Natural killer cell (primary cell): Measurements from ENCODE around the gene ZFAND5. TPM values are rescaled to one million over a fixed set of nuclear protein-coding genes. Genes with fewer than 3 reads are reported as not detected.

Source experiments
- ATAC-seq, 3 donors: fragments of 150-1000 bp in 2 of 3; fragments of 200-7000 bp in 1 of 3; cut with Tn5 transposase; 1 replicate in 1 of 3; 2 replicates in 2 of 3; pipeline ENCODE4 v1.10.0; 2021; ENCODE audit warnings: mild to moderate bottlenecking in 2 of 3, moderate library complexity in 2 of 3
- DNase-seq, 2 donors: peaks; one replicate each; pipeline versions ENCODE4 v3.0.0 to v3.0.0-alpha.2; 2013 to 2021; ENCODE audit warnings: mixed read lengths in 1 of 2
- H3K27ac ChIP-seq: one replicate; pipeline ENCODE4 v1.5.1; 2013; ENCODE audit warnings: mild to moderate bottlenecking, low read length
- H3K27me3 ChIP-seq: one replicate; pipeline ENCODE4 v1.6.1; 2013; ENCODE audit warnings: low read length; ENCODE audit not compliant: control insufficient read depth, insufficient read depth
- H3K36me3 ChIP-seq: one replicate; pipeline ENCODE4 v1.6.1; 2013; ENCODE audit warnings: low read length; ENCODE audit not compliant: control insufficient read depth, insufficient read depth
- H3K4me1 ChIP-seq: one replicate; pipeline ENCODE4 v1.6.1; 2013; ENCODE audit warnings: low read length; ENCODE audit not compliant: control insufficient read depth, insufficient read depth
- H3K4me3 ChIP-seq: one replicate; pipeline ENCODE4 v1.5.1; 2013; ENCODE audit warnings: low read length
- H3K9me3 ChIP-seq: one replicate; pipeline ENCODE4 v1.6.1; 2013; ENCODE audit warnings: low read length; ENCODE audit not compliant: control insufficient read depth, insufficient read depth
- H3K27ac Mint-ChIP-seq, 2 donors: one replicate each; pipeline ENCODE4 v1.8.0; 2022; ENCODE audit warnings: mild to moderate bottlenecking in 2 of 2, mixed read lengths in 2 of 2, moderate library complexity in 1 of 2
- H3K27me3 Mint-ChIP-seq, 2 donors: one replicate each; pipeline ENCODE4 v1.8.0; 2022; ENCODE audit warnings: low read depth in 2 of 2, mixed read lengths in 2 of 2
- H3K36me3 Mint-ChIP-seq: one replicate; pipeline ENCODE4 v1.8.0; 2022; ENCODE audit warnings: mixed read lengths
- H3K4me1 Mint-ChIP-seq, 2 donors: one replicate each; pipeline ENCODE4 v1.8.0; 2022; ENCODE audit warnings: mixed read lengths in 2 of 2
- H3K4me3 Mint-ChIP-seq: one replicate; pipeline ENCODE4 v1.8.0; 2022; ENCODE audit warnings: mild to moderate bottlenecking, moderate library complexity, mixed read lengths
- H3K9me3 Mint-ChIP-seq, 2 donors: one replicate each; pipeline ENCODE4 v1.8.0; 2022; ENCODE audit warnings: mixed read lengths in 2 of 2
- WGBS: methylation state at CpG from one replicate; pipeline ENCODE4 v1.1.7; 2013; ENCODE audit warnings: missing lambda C conversion rate; ENCODE audit not compliant: insufficient coverage; 5-methylcytosine and 5-hydroxymethylcytosine counted together
- intact Hi-C: fragments of 100-400 bp; cut with micrococcal nuclease; formaldehyde crosslinking; loops from one replicate; pipeline ENCODE4 v1.14.2; 2022
- total RNA-seq, 4 donors: library from RNA; stranded (reverse); fragments of 120-200 nt in 1 of 4; gene quantifications; one replicate each; pipeline versions ENCODE4 v1.2.3 to v1.2.4, GENCODE V29; 2013 to 2022
- TF ChIP-seq, protein P1 (sequence below): fragments of 200-600 bp; IDR thresholded peaks from one replicate; pipeline ENCODE4 v1.8.0; 2022; ENCODE audit warnings: antibody characterized with exemption

ZFAND5 gene
- total RNA-seq, 3 donors from 2014 or later (not counting 1 experiment from before 2014, with no cell fraction given): 307 to 450 (median 318) TPM

DNA sequence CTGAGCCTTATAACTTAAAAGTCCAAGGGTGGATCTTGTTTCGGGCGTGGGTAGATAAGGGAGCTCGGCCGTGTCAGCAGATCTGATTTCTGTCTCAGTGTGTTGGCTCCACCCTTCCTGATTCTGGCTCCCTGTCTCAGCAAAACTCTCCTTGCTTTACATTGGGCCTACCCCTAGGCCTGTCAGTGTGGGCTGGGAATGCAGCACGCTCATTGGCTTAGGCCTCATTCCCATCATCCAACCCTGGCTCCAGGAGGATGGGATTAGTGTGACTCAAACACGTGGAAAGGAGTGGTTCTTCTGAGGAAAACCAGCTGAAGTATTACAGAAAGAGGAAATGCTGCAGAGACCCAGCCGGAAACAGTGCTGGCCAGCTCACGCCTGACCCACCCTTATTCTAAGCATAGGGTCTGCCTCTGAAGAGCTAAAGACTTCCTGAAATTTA is 59.9 kb downstream of the ZFAND5 start:
- Mint-ChIP-seq H3K4me1 (peaks cover 56 to 59% of the 10 kb centered on the region in 2 donors), H3K27me3 (no peaks in the 10 kb centered on the region), H3K4me3 (peak overlapping the region; percentile 87), H3K36me3 (no peaks in the 10 kb centered on the region), H3K27ac (peak overlapping the region; percentile 93), H3K9me3 (no peaks in the 10 kb centered on the region)
- WGBS: 10% methylated on average over 8 of the region's 8 CpGs
- Histone ChIP-seq H3K4me1 (peaks cover 55% of the 10 kb centered on the region), H3K36me3 (no peaks in the 10 kb centered on the region), H3K4me3 (peak overlapping the region; percentile 32), H3K27ac (peak overlapping the region; percentile 86), H3K27me3 (no peaks in the 10 kb centered on the region), H3K9me3 (no peaks in the 10 kb centered on the region)
- DNase-seq (peak; percentile 28 to 43), ATAC-seq (peak; percentile 70 to 91 (median 72))
- TF ChIP-seq, protein P1, sequence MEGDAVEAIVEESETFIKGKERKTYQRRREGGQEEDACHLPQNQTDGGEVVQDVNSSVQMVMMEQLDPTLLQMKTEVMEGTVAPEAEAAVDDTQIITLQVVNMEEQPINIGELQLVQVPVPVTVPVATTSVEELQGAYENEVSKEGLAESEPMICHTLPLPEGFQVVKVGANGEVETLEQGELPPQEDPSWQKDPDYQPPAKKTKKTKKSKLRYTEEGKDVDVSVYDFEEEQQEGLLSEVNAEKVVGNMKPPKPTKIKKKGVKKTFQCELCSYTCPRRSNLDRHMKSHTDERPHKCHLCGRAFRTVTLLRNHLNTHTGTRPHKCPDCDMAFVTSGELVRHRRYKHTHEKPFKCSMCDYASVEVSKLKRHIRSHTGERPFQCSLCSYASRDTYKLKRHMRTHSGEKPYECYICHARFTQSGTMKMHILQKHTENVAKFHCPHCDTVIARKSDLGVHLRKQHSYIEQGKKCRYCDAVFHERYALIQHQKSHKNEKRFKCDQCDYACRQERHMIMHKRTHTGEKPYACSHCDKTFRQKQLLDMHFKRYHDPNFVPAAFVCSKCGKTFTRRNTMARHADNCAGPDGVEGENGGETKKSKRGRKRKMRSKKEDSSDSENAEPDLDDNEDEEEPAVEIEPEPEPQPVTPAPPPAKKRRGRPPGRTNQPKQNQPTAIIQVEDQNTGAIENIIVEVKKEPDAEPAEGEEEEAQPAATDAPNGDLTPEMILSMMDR: no peak
- intact Hi-C loops: loop anchor here (5.0 to 10.0 kb wide), 2 partner anchors 57 to 850 kb away; partner anchors contain the start of gene ANXA1

DNA sequence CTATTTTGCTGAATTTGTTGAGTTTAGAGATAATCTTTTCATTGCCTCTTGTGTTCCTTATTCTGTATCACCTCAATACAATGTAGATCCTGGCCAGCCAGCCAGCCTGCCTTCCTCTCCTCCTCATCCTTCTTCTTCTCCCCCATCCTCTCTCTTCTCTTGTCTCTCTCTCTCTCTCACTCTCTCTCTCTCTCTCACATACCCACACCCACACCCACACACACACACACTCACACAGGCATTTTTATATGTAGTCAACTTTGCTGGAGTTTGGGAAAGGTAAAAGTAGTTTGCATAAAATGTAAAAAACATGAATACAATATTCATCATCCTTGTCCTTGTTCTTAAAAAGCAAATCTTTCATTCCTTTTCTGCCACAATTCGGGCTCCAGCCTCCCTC is 60.5 kb downstream of the ZFAND5 start:
- H3K36me3 Mint-ChIP-seq: no peaks in the 10 kb centered on the region
- TF ChIP-seq, protein P1: no peak
- H3K9me3 ChIP-seq: no peaks in the 10 kb centered on the region
- no peaks in the 10 kb centered on the region for H3K9me3 Mint-ChIP-seq
- WGBS: 37% methylated on average over 1 of the region's 1 CpG
- no peak for DNase-seq
- peak overlapping the region; percentile 86 for H3K27ac ChIP-seq
- no peak for ATAC-seq
- intact Hi-C loops: loop anchor here (10.0 kb wide), 1 partner anchor 850 kb away; the partner anchor contains the start of gene ANXA1
- no peaks in the 10 kb centered on the region for H3K27me3 ChIP-seq
- H3K27me3 Mint-ChIP-seq: no peaks in the 10 kb centered on the region
- no peaks in the 10 kb centered on the region for H3K36me3 ChIP-seq
- H3K4me1 ChIP-seq: peaks cover 53% of the 10 kb centered on the region
- H3K4me1 Mint-ChIP-seq: peaks cover 50 to 54% of the 10 kb centered on the region in 2 donors
- peak overlapping the region; percentile 87 for H3K4me3 Mint-ChIP-seq
- peak overlapping the region; percentile 32 for H3K4me3 ChIP-seq
- peak overlapping the region; percentile 93 for H3K27ac Mint-ChIP-seq

Other genes starting within 250 kb of the ZFAND5 start
- not detected for gene GDA, start 215.8 kb downstream of the ZFAND5 start, total RNA-seq
- not detected for gene TMC1, start 156.4 kb upstream of the ZFAND5 start, total RNA-seq